SK-N-MC (cell line): ENCODE measurements around the gene CARS1.

ENCODE experiments used
- EZH2 ChIP-seq: fragments of 200-600 bp; sonication (generic); IDR thresholded peaks from one replicate; pipeline ENCODE4 v1.6.1; 2017; ENCODE audit warnings: antibody characterized with exemption
- POLR2AphosphoS5 ChIP-seq: IDR thresholded peaks from 2 replicates; pipeline ENCODE4 v1.6.1; 2012; ENCODE audit warnings: mild to moderate bottlenecking, low read depth, low read length, borderline replicate concordance

- TF ChIP-seq POLR2AphosphoS5 (no peak), EZH2 (no peak)
Measured at GRCh38 chr11:3004481-3004880, 52.7 kb downstream of the CARS1 start.
